Activated T-cell treated with anti-CD3 and anti-CD28 coated beads, Interleukin-2, amount 50 U/mL, for 24 hours (primary cell): ENCODE measurements around the gene EXT2.

ENCODE experiments used
- DNase-seq: peaks from one replicate; pipeline ENCODE4 v3.0.0-alpha.2; 2020
- H3K27ac Mint-ChIP-seq: 2 replicates; pipeline ENCODE4 v1.8.0; 2020; ENCODE audit warnings: mild to moderate bottlenecking, mixed read lengths
- H3K27me3 Mint-ChIP-seq: 2 replicates; pipeline ENCODE4 v1.8.0; 2020; ENCODE audit warnings: mixed read lengths
- H3K36me3 Mint-ChIP-seq: 2 replicates; pipeline ENCODE4 v1.8.0; 2020; ENCODE audit warnings: low read depth, mixed read lengths
- H3K4me1 Mint-ChIP-seq: 2 replicates; pipeline ENCODE4 v1.8.0; 2020; ENCODE audit warnings: low read depth, mixed read lengths
- H3K4me3 Mint-ChIP-seq: 2 replicates; pipeline ENCODE4 v1.8.0; 2020; ENCODE audit warnings: mild to moderate bottlenecking, moderate library complexity, mixed read lengths
- H3K9me3 Mint-ChIP-seq: 2 replicates; pipeline ENCODE4 v1.8.0; 2020; ENCODE audit warnings: mixed read lengths

EXT2 gene

GRCh38 chr11:44150401-44150800 lies 54.9 kb downstream of the EXT2 start:
- no peak overlapping the region for H3K27ac Mint-ChIP-seq
- H3K27me3 Mint-ChIP-seq: no peaks in the 10 kb centered on the region
- H3K36me3 Mint-ChIP-seq: peaks cover 87% of the 10 kb centered on the region
- H3K9me3 Mint-ChIP-seq: peaks cover 9% of the 10 kb centered on the region
- no peak overlapping the region for H3K4me3 Mint-ChIP-seq
- no peak for DNase-seq
- H3K4me1 Mint-ChIP-seq: no peaks in the 10 kb centered on the region

GRCh38 chr11:44157019-44157418 lies 61.5 kb downstream of the EXT2 start:
- DNase-seq: no peak
- H3K27me3 Mint-ChIP-seq: no peaks in the 10 kb centered on the region
- peaks cover 61% of the 10 kb centered on the region for H3K36me3 Mint-ChIP-seq
- H3K9me3 Mint-ChIP-seq: peaks cover 4% of the 10 kb centered on the region
- H3K27ac Mint-ChIP-seq: no peak overlapping the region
- peaks cover 11% of the 10 kb centered on the region for H3K4me1 Mint-ChIP-seq
- no peak overlapping the region for H3K4me3 Mint-ChIP-seq

- Mint-ChIP-seq H3K36me3 (peaks cover 49% of the 10 kb centered on the region), H3K27ac (no peak overlapping the region), H3K4me3 (no peak overlapping the region), H3K9me3 (no peaks in the 10 kb centered on the region), H3K27me3 (no peaks in the 10 kb centered on the region), H3K4me1 (peaks cover 11% of the 10 kb centered on the region)
- no peak for DNase-seq
These were observed 62.9 kb downstream of the EXT2 start for GRCh38 chr11:44158384-44158783.

- Mint-ChIP-seq H3K4me3 (no peak overlapping the region), H3K27ac (no peak overlapping the region), H3K9me3 (no peaks in the 10 kb centered on the region), H3K36me3 (peaks cover 38% of the 10 kb centered on the region), H3K4me1 (peaks cover 11% of the 10 kb centered on the region), H3K27me3 (no peaks in the 10 kb centered on the region)
- no peak for DNase-seq
These were observed 64.6 kb downstream of the EXT2 start for GRCh38 chr11:44159848-44160721.

GRCh38 chr11:44162004-44162403 lies 66.5 kb downstream of the EXT2 start:
- no peaks in the 10 kb centered on the region for H3K9me3 Mint-ChIP-seq
- no peak overlapping the region for H3K27ac Mint-ChIP-seq

GRCh38 chr11:44162662-44163061 lies 67.2 kb downstream of the EXT2 start:
- Mint-ChIP-seq H3K36me3 (peaks cover 19% of the 10 kb centered on the region), H3K9me3 (no peaks in the 10 kb centered on the region), H3K27ac (no peak overlapping the region), H3K27me3 (no peaks in the 10 kb centered on the region), H3K4me1 (peaks cover 11% of the 10 kb centered on the region), H3K4me3 (no peak overlapping the region)
- no peak for DNase-seq

More at GRCh38 chr11:44162004-44162403, 66.5 kb downstream of the EXT2 start:
- no peak overlapping the region for H3K4me3 Mint-ChIP-seq
- no peaks in the 10 kb centered on the region for H3K27me3 Mint-ChIP-seq
- peaks cover 25% of the 10 kb centered on the region for H3K36me3 Mint-ChIP-seq
- H3K4me1 Mint-ChIP-seq: peaks cover 11% of the 10 kb centered on the region
- DNase-seq: no peak

GRCh38 chr11:44165432-44165831 lies 70.0 kb downstream of the EXT2 start:
- no peak for DNase-seq
- H3K27ac Mint-ChIP-seq: no peak overlapping the region
- peaks cover 7% of the 10 kb centered on the region for H3K36me3 Mint-ChIP-seq
- no peaks in the 10 kb centered on the region for H3K4me1 Mint-ChIP-seq
- H3K4me3 Mint-ChIP-seq: no peak overlapping the region
- H3K27me3 Mint-ChIP-seq: no peaks in the 10 kb centered on the region
- H3K9me3 Mint-ChIP-seq: no peaks in the 10 kb centered on the region

GRCh38 chr11:44167046-44167445 lies 71.6 kb downstream of the EXT2 start:
- Mint-ChIP-seq H3K4me3 (no peak overlapping the region), H3K27me3 (no peaks in the 10 kb centered on the region), H3K36me3 (peaks cover 15% of the 10 kb centered on the region), H3K4me1 (no peaks in the 10 kb centered on the region), H3K9me3 (no peaks in the 10 kb centered on the region), H3K27ac (no peak overlapping the region)
- DNase-seq: no peak

- Mint-ChIP-seq H3K9me3 (no peaks in the 10 kb centered on the region), H3K4me1 (no peaks in the 10 kb centered on the region), H3K27ac (no peak overlapping the region), H3K27me3 (no peaks in the 10 kb centered on the region), H3K36me3 (peaks cover 35% of the 10 kb centered on the region), H3K4me3 (no peak overlapping the region)
- no peak for DNase-seq
These were observed 76.0 kb downstream of the EXT2 start for GRCh38 chr11:44171518-44171917.

- H3K27me3 Mint-ChIP-seq: no peaks in the 10 kb centered on the region
- no peaks in the 10 kb centered on the region for H3K9me3 Mint-ChIP-seq
- H3K4me1 Mint-ChIP-seq: no peaks in the 10 kb centered on the region
- no peak overlapping the region for H3K4me3 Mint-ChIP-seq
- no peak for DNase-seq
- peaks cover 37% of the 10 kb centered on the region for H3K36me3 Mint-ChIP-seq
- peak overlapping the region; percentile 41 for H3K27ac Mint-ChIP-seq
These were observed 77.5 kb downstream of the EXT2 start for GRCh38 chr11:44172966-44173365.

GRCh38 chr11:44174842-44175241 lies 79.4 kb downstream of the EXT2 start:
- no peak for DNase-seq
- H3K4me3 Mint-ChIP-seq: no peak overlapping the region
- no peaks in the 10 kb centered on the region for H3K9me3 Mint-ChIP-seq
- peaks cover 37% of the 10 kb centered on the region for H3K36me3 Mint-ChIP-seq
- H3K27me3 Mint-ChIP-seq: no peaks in the 10 kb centered on the region
- no peak overlapping the region for H3K27ac Mint-ChIP-seq
- H3K4me1 Mint-ChIP-seq: no peaks in the 10 kb centered on the region

GRCh38 chr11:44176546-44177213 lies 81.2 kb downstream of the EXT2 start:
- H3K27ac Mint-ChIP-seq: no peak overlapping the region
- H3K27me3 Mint-ChIP-seq: no peaks in the 10 kb centered on the region
- H3K4me3 Mint-ChIP-seq: no peak overlapping the region
- no peaks in the 10 kb centered on the region for H3K9me3 Mint-ChIP-seq
- H3K4me1 Mint-ChIP-seq: no peaks in the 10 kb centered on the region
- peaks cover 42% of the 10 kb centered on the region for H3K36me3 Mint-ChIP-seq
- no peak for DNase-seq

- H3K4me1 Mint-ChIP-seq: no peaks in the 10 kb centered on the region
- no peak for DNase-seq
- H3K36me3 Mint-ChIP-seq: peaks cover 34% of the 10 kb centered on the region
- no peaks in the 10 kb centered on the region for H3K27me3 Mint-ChIP-seq
- no peak overlapping the region for H3K27ac Mint-ChIP-seq
- H3K9me3 Mint-ChIP-seq: no peaks in the 10 kb centered on the region
- H3K4me3 Mint-ChIP-seq: no peak overlapping the region
These were observed 82.4 kb downstream of the EXT2 start for GRCh38 chr11:44177905-44178304.

- no peaks in the 10 kb centered on the region for H3K4me1 Mint-ChIP-seq
- H3K4me3 Mint-ChIP-seq: no peak overlapping the region
- H3K27ac Mint-ChIP-seq: no peak overlapping the region
- H3K36me3 Mint-ChIP-seq: peaks cover 31% of the 10 kb centered on the region
- H3K9me3 Mint-ChIP-seq: no peaks in the 10 kb centered on the region
- no peaks in the 10 kb centered on the region for H3K27me3 Mint-ChIP-seq
- no peak for DNase-seq
These were observed 82.9 kb downstream of the EXT2 start for GRCh38 chr11:44178381-44178780.

GRCh38 chr11:44179173-44179572 lies 83.7 kb downstream of the EXT2 start:
- H3K9me3 Mint-ChIP-seq: no peaks in the 10 kb centered on the region
- H3K27ac Mint-ChIP-seq: no peak overlapping the region
- H3K4me1 Mint-ChIP-seq: no peaks in the 10 kb centered on the region
- peaks cover 30% of the 10 kb centered on the region for H3K36me3 Mint-ChIP-seq
- no peak for DNase-seq
- no peak overlapping the region for H3K4me3 Mint-ChIP-seq
- H3K27me3 Mint-ChIP-seq: no peaks in the 10 kb centered on the region
